HG03575 (cell line): ENCODE data around the gene KANSL1.
"Not testable (repeated sequence)": the region's sequence is repeated elsewhere in the genome, so short reads cannot be mapped to it uniquely, and the experiment has no call there.

Source experiments
- ATAC-seq: cut with Tn5 transposase; IDR thresholded peaks from one replicate; pipeline ENCODE4 v1.9.1; 2021; ENCODE audit not compliant: unreplicated experiment, insufficient number of reproducible peaks, low FRiP score; ENCODE audit errors: extremely low read depth

Gene KANSL1

GRCh38 chr17:46101785-46102617 is 91.2 kb downstream of the KANSL1 start:
- not testable (repeated sequence) for ATAC-seq

GRCh38 chr17:46100590-46100989 is 92.6 kb downstream of the KANSL1 start:
- ATAC-seq, result no peak

- ATAC-seq, result no peak
Measured at GRCh38 chr17:46099865-46100264, 93.4 kb downstream of the KANSL1 start.

- ATAC-seq, result no peak
Measured at GRCh38 chr17:46097497-46097896, 95.7 kb downstream of the KANSL1 start.

- no peak for ATAC-seq
Measured at GRCh38 chr17:46092991-46093390, 100.2 kb downstream of the KANSL1 start.

- no peak for ATAC-seq
Measured at GRCh38 chr17:46090871-46091270, 102.4 kb downstream of the KANSL1 start.

- ATAC-seq, result no peak
Measured at GRCh38 chr17:46089389-46089965, 103.8 kb downstream of the KANSL1 start.

- ATAC-seq, result no peak
Measured at GRCh38 chr17:46088595-46088994, 104.6 kb downstream of the KANSL1 start.

GRCh38 chr17:46087871-46088270 is 105.4 kb downstream of the KANSL1 start:
- not testable (repeated sequence) for ATAC-seq

- no peak for ATAC-seq
Measured at GRCh38 chr17:46086821-46087220, 106.4 kb downstream of the KANSL1 start.

- ATAC-seq, result no peak
Measured at GRCh38 chr17:46085522-46085921, 107.7 kb downstream of the KANSL1 start.

- ATAC-seq, result no peak
Measured at GRCh38 chr17:46082257-46082656, 111.0 kb downstream of the KANSL1 start.

- no peak for ATAC-seq
Measured at GRCh38 chr17:46081018-46081320, 112.3 kb downstream of the KANSL1 start.

- ATAC-seq, result no peak
Measured at GRCh38 chr17:46080118-46081017, 112.9 kb downstream of the KANSL1 start.

GRCh38 chr17:46078675-46079074 is 114.6 kb downstream of the KANSL1 start:
- no peak for ATAC-seq

GRCh38 chr17:46074540-46074939 is 118.7 kb downstream of the KANSL1 start:
- ATAC-seq, result no peak

GRCh38 chr17:46072998-46073397 is 120.2 kb downstream of the KANSL1 start:
- no peak for ATAC-seq

GRCh38 chr17:46071796-46072195 is 121.4 kb downstream of the KANSL1 start:
- ATAC-seq, result no peak

- ATAC-seq, result no peak
Measured at GRCh38 chr17:46064460-46064859, 128.8 kb downstream of the KANSL1 start.

GRCh38 chr17:46063241-46063640 is 130.0 kb downstream of the KANSL1 start:
- ATAC-seq, result no peak
